IMR-90 (cell line): ENCODE data around the gene RASSF4. TPM values are rescaled to one million over a fixed set of nuclear protein-coding genes. Genes with fewer than 3 reads are reported as not detected.
A peak's percentile ranks its signal among the peaks of the same experiment; 100 is the strongest.

ENCODE experiments used
- ATAC-seq: fragments of 200-7000 bp; cut with Tn5 transposase; 2 replicates; pipeline ENCODE4 v1.9.1; 2020; ENCODE audit warnings: low read depth, mild to moderate bottlenecking, moderate library complexity
- BruUV-seq: library from RNA; stranded (reverse); fragments of 400-500 nt; replicated peaks from 2 replicates; lab custom pipeline; 2021; lab: Mats Ljungman, UMichigan
- CTCF ChIA-PET: fragments of 300-600 bp; formaldehyde crosslinking; extraction: SDS; loops from one replicate; lab custom pipeline; 2021; ENCODE audit warnings: antibody characterized with exemption; lab: Yijun Ruan, JAX
- POLR2A ChIA-PET: fragments of 300-600 bp; sonication (Branson Sonifier 250); formaldehyde crosslinking; loops from one replicate; lab custom pipeline; 2022; ENCODE audit warnings: antibody characterized with exemption; ENCODE audit not compliant: unreplicated experiment; lab: Charles Lee
- DNase-seq: peaks from one replicate; pipeline ENCODE4 v3.0.0; 2013
- H2AFZ ChIP-seq: replicated peaks from 2 replicates; pipeline ENCODE3; 2013; ENCODE audit warnings: low read length, mild to moderate bottlenecking; ENCODE audit not compliant: poor library complexity
- H2AK5ac ChIP-seq: 2 replicates; pipeline ENCODE4 v1.6.1; 2013; ENCODE audit warnings: low read depth, low read length, inconsistent platforms
- H2AK9ac ChIP-seq: replicated peaks from 2 replicates; pipeline ENCODE3; 2013; ENCODE audit warnings: mild to moderate bottlenecking, low read depth, low read length, moderate library complexity; ENCODE audit not compliant: poor library complexity
- H2BK120ac ChIP-seq: 2 replicates; pipeline ENCODE4 v1.6.1; 2013; ENCODE audit warnings: low read depth, low read length, inconsistent platforms
- H2BK15ac ChIP-seq: 3 replicates; pipeline ENCODE4 v1.6.1; 2013; ENCODE audit warnings: low read depth, low read length, inconsistent platforms
- H2BK20ac ChIP-seq: 2 replicates; pipeline ENCODE4 v1.6.1; 2013; ENCODE audit warnings: low read depth, mild to moderate bottlenecking, inconsistent platforms, low read length, moderate library complexity
- H2BK5ac ChIP-seq: 2 replicates; pipeline ENCODE4 v1.6.1; 2013; ENCODE audit warnings: mild to moderate bottlenecking, low read depth, low read length, inconsistent platforms; ENCODE audit not compliant: poor library complexity, severe bottlenecking
- H3K14ac ChIP-seq: replicated peaks from 2 replicates; pipeline ENCODE4 v1.6.1; 2013; ENCODE audit warnings: low read depth, low read length, inconsistent platforms
- H3K18ac ChIP-seq: 2 replicates; pipeline ENCODE4 v1.6.1; 2013; ENCODE audit warnings: low read depth, low read length, control low read depth
- H3K23ac ChIP-seq: 2 replicates; pipeline ENCODE4 v1.6.1; 2013; ENCODE audit warnings: low read depth, low read length, inconsistent platforms
- H3K27ac ChIP-seq: 2 replicates; pipeline ENCODE4 v1.5.1; 2013; ENCODE audit warnings: mild to moderate bottlenecking, control low read depth, low read length; ENCODE audit not compliant: insufficient read depth
- H3K27me3 ChIP-seq: 2 replicates; pipeline ENCODE4 v1.6.1; 2013; ENCODE audit warnings: low read length; ENCODE audit not compliant: control insufficient read depth, insufficient read depth
- H3K36me3 ChIP-seq: 2 replicates; pipeline ENCODE4 v1.6.1; 2013; ENCODE audit warnings: low read length, mixed read lengths; ENCODE audit not compliant: control insufficient read depth, insufficient read depth
- H3K4ac ChIP-seq: 2 replicates; pipeline ENCODE4 v1.6.1; 2013; ENCODE audit warnings: low read depth, low read length, inconsistent platforms
- H3K4me1 ChIP-seq: 2 replicates; pipeline ENCODE4 v1.6.1; 2013; ENCODE audit warnings: low read length, mixed read lengths; ENCODE audit not compliant: control insufficient read depth, insufficient read depth
- H3K4me2 ChIP-seq: 2 replicates; pipeline ENCODE4 v1.6.1; 2013; ENCODE audit warnings: low read depth, mild to moderate bottlenecking, control low read depth, low read length, moderate library complexity
- H3K4me3 ChIP-seq: 2 replicates; pipeline ENCODE4 v1.5.1; 2013; ENCODE audit warnings: low read depth, mild to moderate bottlenecking, control low read depth, low read length, moderate library complexity; ENCODE audit not compliant: insufficient read depth
- H3K56ac ChIP-seq: 2 replicates; pipeline ENCODE4 v1.6.1; 2013; ENCODE audit warnings: low read length, inconsistent platforms; ENCODE audit not compliant: insufficient read depth; ENCODE audit errors: extremely low read depth
- H3K79me1 ChIP-seq, 2 experiments: 2 replicates each; pipeline ENCODE4 v1.6.1; 2013; ENCODE audit warnings: low read length in 2 of 2, inconsistent platforms in 1 of 2, low read depth in 1 of 2
- H3K9ac ChIP-seq: 2 replicates; pipeline ENCODE4 v1.6.1; 2013; ENCODE audit warnings: low read depth, low read length, control low read depth
- H3K9me1 ChIP-seq: 2 replicates; pipeline ENCODE4 v1.6.1; 2013; ENCODE audit warnings: low read length, inconsistent platforms; ENCODE audit not compliant: insufficient read depth
- H3K9me3 ChIP-seq: 2 replicates; pipeline ENCODE4 v1.6.1; 2013; ENCODE audit warnings: low read length; ENCODE audit not compliant: control insufficient read depth, insufficient read depth
- H4K20me1 ChIP-seq: 2 replicates; pipeline ENCODE4 v1.6.1; 2013; ENCODE audit warnings: low read length, inconsistent platforms; ENCODE audit not compliant: insufficient read depth
- H4K5ac ChIP-seq: 2 replicates; pipeline ENCODE4 v1.6.1; 2013; ENCODE audit warnings: mild to moderate bottlenecking, low read depth, low read length, control low read depth
- H4K8ac ChIP-seq, 2 experiments: 2 replicates each; pipeline ENCODE4 v1.6.1; 2013; ENCODE audit warnings: low read depth in 2 of 2, low read length in 2 of 2, control low read depth in 1 of 2, inconsistent platforms in 1 of 2
- H4K91ac ChIP-seq: 2 replicates; pipeline ENCODE4 v1.6.1; 2013; ENCODE audit warnings: low read depth, low read length, inconsistent platforms; ENCODE audit not compliant: insufficient read depth
- POLR2A ChIP-seq: IDR thresholded peaks from 2 replicates; pipeline ENCODE4 v1.6.1; 2012; ENCODE audit warnings: mild to moderate bottlenecking, low read depth, low read length
- RFX5 ChIP-seq: IDR thresholded peaks from 2 replicates; pipeline ENCODE4 v1.8.0; 2012; ENCODE audit warnings: low read depth, mild to moderate bottlenecking, low read length, moderate library complexity
- WGBS, 2 experiments: methylation state at CpG; one replicate each; pipeline versions ENCODE4 v1.1.5 to v1.1.7; 2013; ENCODE audit warnings: missing lambda C conversion rate in 2 of 2; ENCODE audit not compliant: insufficient read length in 1 of 2; ENCODE audit errors: extremely low coverage in 2 of 2; 5-methylcytosine and 5-hydroxymethylcytosine counted together
- dilution Hi-C: fragments of 300-500 bp; cut with HindIII; formaldehyde crosslinking; loops from one replicate; pipeline ENCODE4 v1.14.3; 2018; ENCODE audit warnings: low sequenced_read_pairs; ENCODE audit not compliant: unreplicated experiment
- in situ Hi-C: fragments of 300-500 bp; cut with MboI; formaldehyde crosslinking; loops from 3 replicates; pipeline ENCODE4 v1.14.3; 2019; ENCODE audit warnings: low sequenced_read_pairs, inconsistent platforms, mixed read lengths
- intact Hi-C: fragments of 100-400 bp; cut with micrococcal nuclease; formaldehyde crosslinking; loops from 2 replicates; pipeline ENCODE4 v1.10.0; 2022
- polyA plus RNA-seq, 3 experiments: library from polyadenylated mRNA; depleted of rRNA; stranded (reverse); fragments of >200 nt; gene quantifications; 2 replicates each; pipeline ENCODE4 v1.2.3, GENCODE V29; 2012; ENCODE audit warnings: low replicate concordance in 1 of 3
- total RNA-seq: library from RNA; depleted of rRNA; stranded (reverse); fragments of >200 nt; gene quantifications from 2 replicates; pipeline ENCODE4 v1.2.3, GENCODE V29; 2012
- TF ChIP-seq, protein P1 (sequence below): conservative IDR thresholded peaks from 2 replicates; pipeline ENCODE4 v1.5.1; 2012; ENCODE audit warnings: mild to moderate bottlenecking, low read depth, low read length, improper control_type of control experiment
- TF ChIP-seq, protein P2 (sequence below): fragments of 150-350 bp; IDR thresholded peaks from 2 replicates; pipeline ENCODE4 v1.6.1; 2017; ENCODE audit warnings: mild to moderate bottlenecking, antibody characterized with exemption, low read length, low read depth

Gene RASSF4
- total and polyA plus RNA-seq, 2 of the 4 experiments (the other 2 are of a cell fraction) = 5.9 to 8.6 TPM

DNA sequence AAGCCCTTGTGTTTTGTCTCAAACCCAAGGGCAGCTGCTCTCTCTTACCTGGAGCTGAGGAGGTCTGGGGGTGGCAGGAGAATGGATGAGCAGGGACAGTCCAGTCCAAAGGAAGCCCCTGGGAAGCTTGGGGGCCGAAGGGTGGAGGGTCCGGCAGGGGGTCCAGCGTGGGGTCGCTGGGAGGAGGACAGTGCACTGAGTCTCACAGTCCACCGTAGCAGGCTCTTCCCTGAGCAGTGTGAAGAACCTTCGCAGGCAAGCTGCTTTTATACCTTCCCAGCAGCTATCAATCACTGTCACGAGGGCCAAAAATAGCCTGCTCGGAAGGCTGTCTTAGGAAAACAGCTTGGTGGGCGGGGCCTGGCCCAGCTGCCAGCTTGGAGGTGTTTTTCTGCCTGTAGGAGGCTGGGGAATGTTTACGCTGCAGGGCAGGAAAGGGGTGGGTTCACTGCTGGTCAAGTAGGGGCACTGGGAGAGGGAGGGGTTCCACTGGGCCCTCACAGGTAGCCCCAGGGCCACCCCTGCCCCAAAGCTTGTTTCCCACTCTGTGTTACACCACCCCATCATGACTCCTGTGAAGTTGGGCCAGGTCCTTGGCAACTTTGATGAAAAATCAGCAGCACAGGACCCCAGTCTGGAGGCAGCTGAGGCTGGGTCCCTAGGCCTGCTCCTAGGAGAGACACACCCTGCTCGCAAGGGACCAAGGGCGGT is 19.1 kb downstream of the RASSF4 start, which contains the start of gene DEPP1:
TSS of gene DEPP1 (minus strand) at position 240 of the 711 bp plus-strand sequence. CDS start 779 bp downstream, outside the sequence.
- Histone ChIP-seq H3K4ac (peak within 1 kb of the TSS; percentile 89), H3K9me1 (peaks cover 39% of the 10 kb centered on the region), H2BK20ac (peak within 1 kb of the TSS; percentile 95), H3K18ac (peak within 1 kb of the TSS; percentile 36), H3K4me3 (peak within 1 kb of the TSS; percentile 55), H3K4me2 (peak within 1 kb of the TSS; percentile 84), H3K4me1 (peaks cover 68% of the 10 kb centered on the region), H2BK5ac (peak within 1 kb of the TSS; percentile 97), H2AK5ac (peak within 1 kb of the TSS; percentile 85), H3K14ac (peak within 1 kb of the TSS; percentile 84), H2BK120ac (peak within 1 kb of the TSS; percentile 92), H3K79me1 (peaks cover 3 to 73% of the 10 kb centered on the region in 2 experiments; a peak in 3 of 4 replicates), H3K9ac (peak within 1 kb of the TSS; percentile 60), H2AK9ac (peak within 1 kb of the TSS; percentile 85), H3K9me3 (no peaks in the 10 kb centered on the region), H2BK15ac (peak within 1 kb of the TSS; percentile 80; the same call in 2 of the 3 replicates), H3K56ac (peak within 1 kb of the TSS; percentile 8; the same call in 1 of the 2 replicates), H3K36me3 (peaks cover 15% of the 10 kb centered on the region; the same call in 1 of the 2 replicates), H4K20me1 (no peaks in the 10 kb centered on the region; the same call in 1 of the 2 replicates), H3K27me3 (no peaks in the 10 kb centered on the region), H3K23ac (peak within 1 kb of the TSS; percentile 86), H4K8ac (peak within 1 kb of the TSS; percentile 39 to 75; a peak in 3 of 4 replicates), H3K27ac (peak within 1 kb of the TSS; percentile 97), H2AFZ (peak within 1 kb of the TSS; percentile 80), H4K91ac (peak within 1 kb of the TSS; percentile 97), H4K5ac (peak within 1 kb of the TSS; percentile 43)
- BruUV-seq = no TSS peak
- TF ChIP-seq POLR2A (peak; percentile 97), RFX5 (no peak)
- TF ChIP-seq, protein P1, sequence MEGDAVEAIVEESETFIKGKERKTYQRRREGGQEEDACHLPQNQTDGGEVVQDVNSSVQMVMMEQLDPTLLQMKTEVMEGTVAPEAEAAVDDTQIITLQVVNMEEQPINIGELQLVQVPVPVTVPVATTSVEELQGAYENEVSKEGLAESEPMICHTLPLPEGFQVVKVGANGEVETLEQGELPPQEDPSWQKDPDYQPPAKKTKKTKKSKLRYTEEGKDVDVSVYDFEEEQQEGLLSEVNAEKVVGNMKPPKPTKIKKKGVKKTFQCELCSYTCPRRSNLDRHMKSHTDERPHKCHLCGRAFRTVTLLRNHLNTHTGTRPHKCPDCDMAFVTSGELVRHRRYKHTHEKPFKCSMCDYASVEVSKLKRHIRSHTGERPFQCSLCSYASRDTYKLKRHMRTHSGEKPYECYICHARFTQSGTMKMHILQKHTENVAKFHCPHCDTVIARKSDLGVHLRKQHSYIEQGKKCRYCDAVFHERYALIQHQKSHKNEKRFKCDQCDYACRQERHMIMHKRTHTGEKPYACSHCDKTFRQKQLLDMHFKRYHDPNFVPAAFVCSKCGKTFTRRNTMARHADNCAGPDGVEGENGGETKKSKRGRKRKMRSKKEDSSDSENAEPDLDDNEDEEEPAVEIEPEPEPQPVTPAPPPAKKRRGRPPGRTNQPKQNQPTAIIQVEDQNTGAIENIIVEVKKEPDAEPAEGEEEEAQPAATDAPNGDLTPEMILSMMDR = peak; percentile 8; the same call in 1 of the 2 replicates
- TF ChIP-seq, protein P2, sequence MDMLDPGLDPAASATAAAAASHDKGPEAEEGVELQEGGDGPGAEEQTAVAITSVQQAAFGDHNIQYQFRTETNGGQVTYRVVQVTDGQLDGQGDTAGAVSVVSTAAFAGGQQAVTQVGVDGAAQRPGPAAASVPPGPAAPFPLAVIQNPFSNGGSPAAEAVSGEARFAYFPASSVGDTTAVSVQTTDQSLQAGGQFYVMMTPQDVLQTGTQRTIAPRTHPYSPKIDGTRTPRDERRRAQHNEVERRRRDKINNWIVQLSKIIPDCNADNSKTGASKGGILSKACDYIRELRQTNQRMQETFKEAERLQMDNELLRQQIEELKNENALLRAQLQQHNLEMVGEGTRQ = peak; percentile 18; the same call in 1 of the 2 replicates
- POLR2A ChIA-PET = interaction anchor here (0.6 kb wide), 2 partner anchors 15 to 25 kb away, joined by 3 to 5 read pairs; no protein-coding TSS in a partner anchor
- 17% methylated on average over 4 of the region's 12 CpGs; no CpG with 5 or more reads in 1 of the 2 experiments for WGBS, 2 experiments
- intact Hi-C loops = no loop called here
- in situ Hi-C loops = loop anchor here (25.0 kb wide), 4 partner anchors 1034 to 1841 kb away; partner anchors contain the start of genes CSGALNACT2 and HNRNPF
- DNase-seq (peak; percentile 93), ATAC-seq (peak; percentile 13)
- dilution Hi-C loops = no loop called here
- CTCF ChIA-PET = interaction anchor here (0.6 to 1.3 kb wide), 3 partner anchors 16 to 504 kb away, joined by 3 to 4 read pairs (median 3); no protein-coding TSS in a partner anchor
